Subcutaneous adipose tissue (tissue), 4 donors: ENCODE data around the gene NMNAT3. TPM values are rescaled to one million over a fixed set of nuclear protein-coding genes. Genes with fewer than 3 reads are reported as not detected.

ENCODE experiments used
- total RNA-seq, 4 donors: library from RNA; depleted of rRNA; stranded (reverse); fragments of >200 nt; gene quantifications; one replicate each; pipeline ENCODE4 v1.1.0, GENCODE V29; 2016
- TF ChIP-seq, protein P1 (sequence below): fragments of 450-650 bp; IDR thresholded peaks from one replicate; pipeline ENCODE4 v1.5.1; 2016; ENCODE audit warnings: low read depth, mild to moderate bottlenecking, control low read depth, antibody characterized with exemption, moderate library complexity

The NMNAT3 gene
- total RNA-seq, 4 donors from 2014 or later = 7.8 to 13.4 (median 9.1) TPM

DNA sequence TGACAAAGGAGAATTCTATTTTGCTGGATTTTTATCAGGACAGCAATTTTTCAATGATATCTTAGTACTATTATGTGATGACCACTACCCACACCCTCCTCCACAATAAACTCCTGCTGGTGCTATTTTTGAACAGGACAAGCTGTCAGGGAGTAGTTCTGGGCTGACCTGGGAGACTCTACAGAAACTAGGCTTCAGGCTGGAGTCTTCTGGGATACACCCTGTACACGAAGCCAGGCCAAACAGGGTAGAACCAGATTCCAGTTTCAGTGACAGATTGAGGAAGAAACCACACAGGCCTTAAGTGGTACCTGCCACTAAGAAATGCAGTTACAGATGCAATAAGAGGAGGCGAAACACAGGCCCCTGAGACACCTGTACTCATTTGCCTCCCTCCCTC, 12.8 kb downstream of the NMNAT3 start:
- TF ChIP-seq, protein P1, sequence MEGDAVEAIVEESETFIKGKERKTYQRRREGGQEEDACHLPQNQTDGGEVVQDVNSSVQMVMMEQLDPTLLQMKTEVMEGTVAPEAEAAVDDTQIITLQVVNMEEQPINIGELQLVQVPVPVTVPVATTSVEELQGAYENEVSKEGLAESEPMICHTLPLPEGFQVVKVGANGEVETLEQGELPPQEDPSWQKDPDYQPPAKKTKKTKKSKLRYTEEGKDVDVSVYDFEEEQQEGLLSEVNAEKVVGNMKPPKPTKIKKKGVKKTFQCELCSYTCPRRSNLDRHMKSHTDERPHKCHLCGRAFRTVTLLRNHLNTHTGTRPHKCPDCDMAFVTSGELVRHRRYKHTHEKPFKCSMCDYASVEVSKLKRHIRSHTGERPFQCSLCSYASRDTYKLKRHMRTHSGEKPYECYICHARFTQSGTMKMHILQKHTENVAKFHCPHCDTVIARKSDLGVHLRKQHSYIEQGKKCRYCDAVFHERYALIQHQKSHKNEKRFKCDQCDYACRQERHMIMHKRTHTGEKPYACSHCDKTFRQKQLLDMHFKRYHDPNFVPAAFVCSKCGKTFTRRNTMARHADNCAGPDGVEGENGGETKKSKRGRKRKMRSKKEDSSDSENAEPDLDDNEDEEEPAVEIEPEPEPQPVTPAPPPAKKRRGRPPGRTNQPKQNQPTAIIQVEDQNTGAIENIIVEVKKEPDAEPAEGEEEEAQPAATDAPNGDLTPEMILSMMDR = no peak

- TF ChIP-seq, protein P1 = no peak
Measured at GRCh38 chr3:139660269-139660668, 17.5 kb downstream of the NMNAT3 start.

DNA sequence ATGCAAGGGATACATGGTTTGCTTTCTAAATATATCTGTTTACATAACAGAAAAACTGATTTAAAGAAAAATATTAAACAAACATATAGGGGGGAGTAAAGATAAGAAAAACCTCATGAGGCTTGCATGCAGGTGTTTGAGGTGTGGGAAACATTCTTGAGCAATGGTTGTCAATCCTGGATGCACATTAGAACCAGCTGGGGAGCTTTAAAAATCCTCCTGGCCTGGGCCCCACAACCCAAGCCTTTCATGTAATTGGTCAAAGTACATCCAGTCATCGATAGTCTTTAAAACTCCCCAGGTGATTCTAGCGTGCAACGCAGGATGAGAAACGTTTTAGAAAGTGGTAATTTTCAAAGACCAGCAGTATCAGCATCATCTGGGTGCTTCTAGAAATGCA, 18.3 kb downstream of the NMNAT3 start:
- TF ChIP-seq, protein P1 = no peak

- TF ChIP-seq, protein P1 = no peak
Measured at GRCh38 chr3:139657936-139658335, 19.8 kb downstream of the NMNAT3 start.

GRCh38 chr3:139657434-139657833, 20.3 kb downstream of the NMNAT3 start:
- TF ChIP-seq, protein P1 = no peak

DNA sequence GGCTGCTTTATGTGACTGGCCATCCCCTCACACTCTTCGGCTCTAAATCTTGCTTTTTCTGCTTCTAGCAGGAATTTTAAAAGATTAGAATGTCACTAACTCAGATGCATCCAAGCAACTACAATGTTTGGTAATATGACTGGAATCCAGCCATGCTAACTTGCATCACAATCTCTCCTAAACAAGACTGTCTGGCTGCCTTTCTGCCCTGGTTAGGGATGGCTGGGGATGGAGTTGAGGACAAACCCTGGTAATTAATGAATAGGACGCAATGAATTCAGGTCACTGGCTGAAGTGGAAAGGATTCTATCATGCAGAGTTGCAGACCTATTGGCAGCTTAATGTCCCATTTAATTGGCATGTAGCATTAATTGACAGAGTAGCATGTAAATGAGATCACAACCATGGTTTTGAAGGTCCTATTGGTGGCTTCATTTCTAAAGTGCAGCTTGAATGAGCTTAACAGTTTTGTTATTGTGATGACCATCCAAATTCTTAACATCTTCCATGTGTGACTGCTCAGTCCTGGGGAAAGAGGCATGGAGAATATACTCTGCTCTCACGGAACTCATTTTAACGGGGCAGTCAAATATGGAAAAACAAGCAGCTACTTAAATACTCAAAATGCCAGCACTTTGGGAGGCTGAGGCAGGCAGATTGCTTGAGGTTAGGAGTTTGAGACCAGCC, 21.7 kb downstream of the NMNAT3 start:
- TF ChIP-seq, protein P1 = no peak

GRCh38 chr3:139654637-139655365, 23.0 kb downstream of the NMNAT3 start:
- TF ChIP-seq, protein P1 = no peak
